KOPT-K1 (cell line): Measurements from ENCODE around the gene KANSL1.
"Not testable (repeated sequence)": the region's sequence is repeated elsewhere in the genome, so short reads cannot be mapped to it uniquely, and the experiment has no call there.

ENCODE experiments used
- H3K27ac ChIP-seq: fragments of 200-600 bp; sonication (generic); 2 replicates; pipeline ENCODE4 v1.5.1; 2016; ENCODE audit warnings: antibody characterized with exemption, mild to moderate bottlenecking, low read depth, low read length; ENCODE audit not compliant: poor library complexity, severe bottlenecking
- H3K36me3 ChIP-seq: fragments of 200-600 bp; sonication (generic); 2 replicates; pipeline ENCODE4 v1.5.1; 2017; ENCODE audit warnings: antibody characterized with exemption, mild to moderate bottlenecking, low read length, moderate library complexity; ENCODE audit not compliant: insufficient read depth
- H3K9me3 ChIP-seq: fragments of 200-600 bp; sonication (generic); 2 replicates; pipeline ENCODE4 v1.5.1; 2017; ENCODE audit warnings: antibody characterized with exemption, low read length, mild to moderate bottlenecking; ENCODE audit not compliant: insufficient read depth, poor library complexity, severe bottlenecking

KANSL1 gene

DNA sequence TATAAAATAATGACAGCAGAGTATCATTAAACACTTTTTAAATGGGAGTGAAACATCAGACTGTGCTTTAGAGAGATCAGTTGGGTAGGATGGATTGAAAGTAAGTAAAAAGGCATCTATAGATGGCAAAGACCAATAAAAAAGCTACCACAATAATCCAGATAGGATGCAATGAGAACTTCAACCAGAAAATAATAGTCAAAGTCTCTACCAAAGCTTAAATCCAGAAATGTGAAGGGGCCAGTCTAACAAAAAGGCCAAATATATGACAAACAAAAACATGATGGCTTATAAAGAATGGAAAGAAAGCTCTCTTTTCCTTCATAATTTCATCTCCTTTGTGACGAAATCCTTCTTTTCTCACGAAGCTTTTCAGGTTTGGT, 12.3 kb downstream of the KANSL1 start:
- Histone ChIP-seq H3K36me3 (peaks cover 17% of the 10 kb centered on the region), H3K27ac (no peak overlapping the region), H3K9me3 (no peaks in the 10 kb centered on the region)

DNA sequence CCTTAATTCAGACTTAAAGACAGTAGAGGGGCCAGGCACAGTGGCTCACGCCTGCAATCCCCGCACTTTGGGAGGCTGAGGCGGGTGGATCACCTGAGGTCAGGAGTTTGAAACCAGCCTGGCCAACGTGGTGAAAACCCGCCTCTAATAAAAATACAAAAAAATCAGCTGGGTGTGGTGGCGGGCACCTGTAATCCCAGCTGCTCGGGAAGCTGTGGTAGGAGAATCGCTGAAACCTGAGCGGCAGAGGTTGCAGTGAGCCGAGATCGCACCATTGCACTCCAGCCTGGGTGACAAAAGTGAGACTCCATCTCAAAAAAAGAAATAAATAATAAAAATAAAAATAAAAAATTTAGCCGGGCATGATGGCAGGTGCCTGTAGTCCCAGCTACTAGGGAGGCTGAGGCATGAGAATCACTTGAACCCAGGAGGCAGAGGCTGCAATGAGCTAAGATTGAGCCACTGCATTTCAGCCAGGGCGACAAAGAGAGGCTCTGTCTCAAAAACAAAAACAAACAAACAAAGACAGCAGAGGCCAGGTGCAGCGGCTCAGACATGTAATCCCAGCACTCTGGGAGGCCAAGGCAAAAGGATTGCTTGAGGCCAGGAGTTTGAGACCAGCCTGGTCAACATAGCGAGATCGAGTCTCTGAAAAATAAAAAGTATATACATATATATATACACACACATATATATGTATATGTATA, 12.9 kb downstream of the KANSL1 start:
- H3K36me3 ChIP-seq: peaks cover 17% of the 10 kb centered on the region
- H3K27ac ChIP-seq, H3K9me3 ChIP-seq: not testable (repeated sequence)

DNA sequence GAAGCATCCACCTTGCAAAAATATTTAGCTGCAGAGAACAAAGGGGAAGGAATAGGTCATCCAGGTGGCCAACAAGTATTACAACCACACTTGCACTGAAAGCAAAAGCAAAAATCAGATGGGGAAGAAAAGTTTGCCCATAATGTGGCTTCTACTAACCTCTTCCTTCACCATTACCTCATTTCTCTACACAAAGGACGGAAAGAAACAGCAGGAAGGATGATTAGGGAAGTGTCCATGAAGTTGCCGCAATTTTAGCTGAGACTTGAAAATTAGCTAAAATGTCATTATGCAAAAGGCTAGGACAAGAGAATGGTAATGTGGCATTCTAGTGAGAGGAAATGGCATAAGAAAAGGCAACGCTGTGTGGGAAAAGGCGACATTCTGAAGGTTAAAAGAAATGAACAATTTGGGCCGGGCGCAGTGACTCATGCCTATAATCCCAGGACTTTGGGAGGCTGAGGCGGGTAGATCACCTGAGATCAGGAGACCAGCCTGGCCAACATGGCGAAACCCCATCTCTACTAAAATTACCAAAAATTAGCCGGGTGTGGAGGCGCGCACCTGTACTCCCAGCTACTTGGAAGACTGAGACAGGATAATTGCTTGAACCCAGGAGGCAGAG, 13.7 kb downstream of the KANSL1 start:
- no peaks in the 10 kb centered on the region for H3K9me3 ChIP-seq
- H3K27ac ChIP-seq: no peak overlapping the region
- peaks cover 17% of the 10 kb centered on the region for H3K36me3 ChIP-seq

DNA sequence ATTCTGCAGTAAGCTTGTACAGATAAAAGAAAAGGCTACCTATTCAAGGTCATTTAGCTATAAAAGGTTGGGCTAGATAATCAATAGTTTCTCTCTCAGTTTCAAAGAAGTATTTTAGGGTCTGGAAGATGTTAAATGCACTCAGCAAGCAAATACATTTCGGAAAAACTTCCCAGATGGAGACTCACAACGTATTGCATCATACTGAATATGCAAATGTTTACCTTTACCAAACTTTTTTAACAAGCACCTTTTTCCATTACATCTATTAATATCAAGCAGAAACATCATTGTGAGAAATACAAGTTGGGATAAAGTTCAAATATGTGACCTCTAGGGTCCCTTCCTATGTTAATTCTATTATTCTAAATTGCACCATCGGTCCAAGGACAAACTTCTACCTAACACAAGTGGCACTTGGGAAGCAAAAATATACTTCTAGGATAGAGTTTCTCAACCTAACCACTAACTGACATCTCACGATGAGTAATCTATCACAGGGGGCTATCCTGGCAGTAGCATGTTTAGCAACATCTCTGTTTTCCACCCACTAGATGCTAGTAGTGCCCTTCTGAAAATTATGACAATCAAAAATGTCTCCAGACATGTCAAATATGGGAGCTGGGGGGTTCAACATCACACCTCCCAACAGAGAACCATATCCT, 14.5 kb downstream of the KANSL1 start:
- Histone ChIP-seq H3K27ac (no peak overlapping the region), H3K36me3 (peaks cover 16% of the 10 kb centered on the region), H3K9me3 (no peaks in the 10 kb centered on the region)

DNA sequence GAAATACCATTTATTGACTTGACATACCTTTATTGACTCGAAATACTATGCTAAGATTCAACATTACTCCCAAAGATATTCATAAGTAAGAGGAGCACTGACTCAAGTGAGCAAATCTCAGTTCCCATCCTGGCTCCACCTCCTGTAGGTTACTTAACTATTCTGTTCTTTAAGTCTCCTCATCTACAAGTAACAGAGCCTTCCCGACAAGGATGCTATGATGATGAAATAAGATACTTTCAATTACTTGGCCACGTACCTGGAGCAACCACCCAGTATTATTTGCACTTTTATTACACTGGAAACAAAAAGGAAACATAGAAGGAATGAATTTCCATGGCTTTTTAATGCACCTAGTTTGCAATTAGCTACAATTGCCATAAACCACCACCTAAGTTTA, 16.3 kb downstream of the KANSL1 start:
- peaks cover 10% of the 10 kb centered on the region for H3K36me3 ChIP-seq
- no peaks in the 10 kb centered on the region for H3K9me3 ChIP-seq
- no peak overlapping the region for H3K27ac ChIP-seq

DNA sequence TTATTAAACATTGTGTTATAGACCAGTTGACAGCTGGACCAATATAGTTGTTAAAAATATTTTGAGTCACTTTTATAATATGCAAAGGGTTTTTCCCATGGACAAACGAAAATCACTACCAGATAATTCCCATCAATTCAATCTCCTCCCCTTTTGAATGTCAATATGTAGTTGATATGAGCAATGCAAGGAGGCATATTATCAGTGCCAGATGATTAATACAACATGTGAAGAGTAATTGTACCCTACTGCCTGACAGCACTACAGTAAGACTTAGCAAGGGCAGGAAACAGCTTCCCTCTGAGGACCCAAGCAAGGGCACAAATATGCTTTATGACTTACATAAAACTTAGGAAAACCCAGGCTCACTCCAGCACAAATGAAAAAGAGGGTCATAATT, 17.3 kb downstream of the KANSL1 start:
- Histone ChIP-seq H3K9me3 (no peaks in the 10 kb centered on the region), H3K36me3 (peaks cover 20% of the 10 kb centered on the region), H3K27ac (no peak overlapping the region)

DNA sequence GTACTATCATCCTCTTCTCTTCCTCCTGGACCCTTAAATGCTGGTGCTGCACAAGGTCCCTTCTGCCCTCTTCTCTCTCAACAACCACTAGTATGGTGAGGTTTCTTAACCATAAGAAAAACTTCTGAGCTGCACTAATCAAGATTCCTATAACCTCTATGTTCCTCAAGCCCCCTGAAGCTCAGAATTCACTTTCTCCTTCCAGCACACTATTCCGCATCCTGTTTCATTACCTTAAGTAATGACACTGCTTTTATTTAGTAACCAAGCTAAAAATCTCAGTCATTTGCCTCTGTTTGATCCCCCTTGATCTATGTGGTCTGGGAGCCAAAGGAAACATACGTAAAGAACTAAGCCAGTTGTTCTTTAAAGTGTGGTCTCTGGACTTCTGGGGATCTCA, 20.1 kb downstream of the KANSL1 start:
- H3K9me3 ChIP-seq: no peaks in the 10 kb centered on the region
- peaks cover 42% of the 10 kb centered on the region for H3K36me3 ChIP-seq
- H3K27ac ChIP-seq: no peak overlapping the region

DNA sequence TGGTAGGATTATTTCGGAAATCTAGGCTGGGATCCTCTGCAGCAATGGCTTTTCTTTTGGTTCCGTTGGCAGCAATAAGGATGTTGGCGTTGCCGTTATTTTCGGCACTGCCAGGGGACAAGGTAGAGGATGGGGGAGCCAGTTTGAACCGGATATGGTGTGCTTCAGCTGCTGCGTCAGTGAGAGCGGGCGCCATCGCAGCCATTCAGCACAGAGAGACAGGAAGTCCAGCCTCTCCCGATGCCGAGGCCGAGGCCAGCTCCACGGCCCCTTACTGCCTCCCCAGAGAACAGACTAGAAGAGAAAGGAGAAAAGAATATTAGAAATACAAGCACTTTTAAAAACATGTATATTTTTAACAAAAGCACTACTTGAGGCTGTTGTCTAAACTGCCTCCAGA, 21.3 kb downstream of the KANSL1 start:
- Histone ChIP-seq H3K9me3 (no peaks in the 10 kb centered on the region), H3K27ac (peak overlapping the region; percentile 52), H3K36me3 (peaks cover 54% of the 10 kb centered on the region)

DNA sequence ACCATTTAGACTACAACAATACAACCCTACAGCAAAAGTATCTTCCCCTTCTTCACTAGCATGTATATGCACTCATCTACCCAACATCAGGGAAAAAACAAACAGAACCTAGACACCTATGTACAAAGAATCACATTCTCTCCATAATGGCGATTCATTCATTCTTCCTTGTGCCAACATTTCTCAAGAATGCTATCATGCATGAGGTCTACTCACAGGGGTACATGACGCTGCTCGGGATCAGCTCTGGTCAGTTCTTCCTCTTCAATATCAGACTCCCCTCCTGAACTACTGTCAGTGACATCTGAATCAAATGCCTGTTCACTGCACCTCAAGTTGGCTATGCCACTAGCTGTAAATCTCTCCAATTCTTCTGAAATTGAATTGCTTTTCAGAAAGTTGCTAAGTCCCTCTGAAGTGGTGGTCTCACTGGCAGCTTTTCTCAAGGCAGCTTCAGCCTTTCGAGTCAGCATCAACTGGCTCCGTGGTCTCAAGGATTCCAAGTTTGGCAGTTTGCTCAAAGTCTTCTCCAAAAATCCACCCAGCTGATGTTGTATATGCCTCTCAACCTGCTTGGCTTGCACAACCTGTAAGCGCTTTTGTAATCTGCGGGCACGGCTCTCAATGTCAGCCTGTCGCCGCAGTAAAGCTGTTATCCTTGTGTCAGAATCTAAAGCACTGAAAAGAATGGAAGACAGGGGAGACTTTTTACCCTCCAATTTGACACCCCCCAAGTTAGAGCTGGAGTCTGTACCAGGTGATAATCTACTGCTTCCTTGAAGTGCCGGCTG, 22.4 kb downstream of the KANSL1 start:
- Histone ChIP-seq H3K9me3 (no peaks in the 10 kb centered on the region), H3K36me3 (peaks cover 65% of the 10 kb centered on the region), H3K27ac (peak overlapping the region; percentile 52)

DNA sequence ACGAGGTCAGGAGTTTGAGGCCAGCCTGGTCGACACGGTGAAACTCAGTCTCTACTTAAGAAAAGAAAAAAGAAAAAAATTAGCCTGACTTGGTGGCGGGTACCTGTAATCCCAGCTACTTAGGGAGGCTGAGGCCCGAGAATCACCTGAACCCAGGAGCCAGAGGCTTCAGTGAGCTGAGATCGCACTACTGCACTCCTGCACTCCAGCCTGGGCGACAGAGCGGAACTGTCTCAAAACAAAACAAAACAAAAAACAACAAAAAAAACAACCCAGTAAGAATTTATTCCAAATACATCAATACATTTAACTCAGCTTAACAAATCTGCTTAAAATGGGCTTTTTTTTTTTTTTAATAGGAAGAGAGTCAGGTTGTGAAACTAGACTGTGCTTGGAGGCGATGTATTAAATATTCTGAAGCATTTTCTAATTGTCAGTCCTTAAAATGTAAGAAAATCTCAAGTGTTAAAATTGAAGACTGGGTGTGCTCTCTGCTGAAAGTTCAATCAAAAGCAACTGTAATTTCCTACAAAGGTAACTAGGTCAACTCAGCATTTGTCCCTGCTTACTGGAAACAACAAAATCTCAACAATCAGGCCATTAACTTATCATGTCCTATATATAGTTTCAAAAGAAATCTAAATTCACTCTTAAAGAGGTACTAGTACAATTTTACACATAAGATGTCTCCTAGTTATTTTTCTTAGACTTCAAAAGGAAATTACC, 23.2 kb downstream of the KANSL1 start:
- Histone ChIP-seq H3K9me3 (no peaks in the 10 kb centered on the region), H3K36me3 (peaks cover 70% of the 10 kb centered on the region), H3K27ac (no peak overlapping the region)

DNA sequence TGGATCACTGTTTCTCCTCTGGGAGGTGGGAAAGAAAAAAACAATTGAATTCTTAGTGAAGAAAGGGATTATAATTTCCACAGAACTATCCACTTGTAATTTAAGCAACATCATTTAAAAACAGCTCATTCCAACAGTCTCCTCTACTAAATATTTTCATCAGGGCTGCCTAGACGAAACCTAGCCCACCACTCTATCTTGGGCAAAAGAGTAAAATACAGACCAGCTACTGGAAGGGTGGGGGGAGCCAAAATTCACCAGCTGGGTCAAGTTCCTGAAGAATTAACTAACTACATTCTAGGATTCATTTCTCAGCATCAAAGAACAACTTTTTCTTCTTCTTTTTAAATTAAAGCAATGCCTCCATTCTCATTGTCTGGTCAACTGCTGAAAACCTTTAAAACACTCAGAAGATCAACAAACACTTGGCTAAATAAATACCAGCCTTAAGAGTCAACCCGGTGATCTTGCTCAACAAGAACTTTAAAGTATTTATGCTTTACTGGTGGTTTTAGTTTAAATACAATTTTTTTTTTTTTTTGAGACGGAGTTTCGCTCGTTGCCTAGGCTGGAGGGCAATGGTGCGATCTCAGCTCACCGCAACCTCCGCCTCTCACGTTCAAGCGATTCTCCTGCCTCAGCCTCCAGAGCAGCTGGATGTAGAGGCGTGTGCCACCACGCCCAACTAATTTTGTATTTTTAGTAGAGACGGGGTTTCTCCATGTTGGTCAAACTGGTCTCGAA, 25.2 kb downstream of the KANSL1 start:
- peaks cover 83% of the 10 kb centered on the region for H3K36me3 ChIP-seq
- H3K27ac ChIP-seq: no peak overlapping the region
- H3K9me3 ChIP-seq: no peaks in the 10 kb centered on the region

DNA sequence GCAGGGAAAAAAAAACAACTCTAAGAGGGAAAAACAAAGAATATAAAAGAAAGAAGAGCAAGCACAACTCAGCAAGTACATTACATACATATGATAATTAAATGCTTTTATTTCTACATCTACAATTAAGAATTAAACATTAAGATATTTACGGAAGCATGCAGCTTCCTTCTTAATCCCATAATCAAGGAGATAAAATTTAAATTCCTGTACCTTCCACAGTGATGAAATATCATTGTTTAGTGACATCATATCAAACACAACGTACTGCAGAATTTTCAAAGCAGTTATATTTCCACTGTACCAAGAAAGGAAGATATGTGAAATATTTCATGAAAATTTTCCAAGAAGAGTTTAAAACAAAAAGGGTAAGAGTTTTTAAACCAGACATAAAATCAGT, 26.0 kb downstream of the KANSL1 start:
- Histone ChIP-seq H3K27ac (no peak overlapping the region), H3K36me3 (peaks cover 85% of the 10 kb centered on the region), H3K9me3 (no peaks in the 10 kb centered on the region)

DNA sequence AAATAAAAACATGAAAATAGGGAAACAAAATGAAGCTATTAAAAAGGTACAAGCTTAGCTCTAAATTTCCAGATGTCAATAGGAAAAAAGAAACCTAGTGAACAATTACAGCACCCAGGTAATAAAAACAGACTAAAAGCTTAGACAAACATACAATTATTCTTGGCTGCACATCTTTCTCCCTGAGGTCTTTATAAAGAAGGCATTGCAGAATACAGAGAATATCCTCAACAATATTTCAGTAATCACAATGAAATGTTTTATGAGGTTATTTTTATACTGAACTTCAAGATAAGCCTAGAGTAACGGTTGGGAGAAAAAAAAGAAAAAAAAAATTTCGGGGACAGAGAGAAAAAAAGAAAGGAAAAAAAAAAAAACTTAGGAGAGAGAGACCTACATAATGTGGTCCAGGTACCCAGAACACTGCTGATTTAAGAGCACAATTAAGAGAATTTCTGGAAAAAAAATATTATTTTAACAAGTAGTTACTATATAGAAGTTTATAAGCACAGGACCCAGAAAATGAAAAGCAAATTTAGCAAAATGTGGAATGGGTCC, 26.5 kb downstream of the KANSL1 start:
- H3K9me3 ChIP-seq: no peaks in the 10 kb centered on the region
- no peak overlapping the region for H3K27ac ChIP-seq
- H3K36me3 ChIP-seq: peaks cover 85% of the 10 kb centered on the region
